ENCODE results near the gene PNPLA6. TPM values are rescaled to one million over a fixed set of nuclear protein-coding genes. Genes with fewer than 3 reads are reported as not detected.

PNPLA6 gene
- total and polyA plus RNA-seq, 2 of the 13 experiments (the other 11 are each of a cell fraction or from before 2014, with no cell fraction given) = 24.9 to 28.2 TPM

GRCh38 chr19:7562646-7563393, 27.3 kb downstream of the PNPLA6 start (continued):
- TF ChIP-seq, protein P1, sequence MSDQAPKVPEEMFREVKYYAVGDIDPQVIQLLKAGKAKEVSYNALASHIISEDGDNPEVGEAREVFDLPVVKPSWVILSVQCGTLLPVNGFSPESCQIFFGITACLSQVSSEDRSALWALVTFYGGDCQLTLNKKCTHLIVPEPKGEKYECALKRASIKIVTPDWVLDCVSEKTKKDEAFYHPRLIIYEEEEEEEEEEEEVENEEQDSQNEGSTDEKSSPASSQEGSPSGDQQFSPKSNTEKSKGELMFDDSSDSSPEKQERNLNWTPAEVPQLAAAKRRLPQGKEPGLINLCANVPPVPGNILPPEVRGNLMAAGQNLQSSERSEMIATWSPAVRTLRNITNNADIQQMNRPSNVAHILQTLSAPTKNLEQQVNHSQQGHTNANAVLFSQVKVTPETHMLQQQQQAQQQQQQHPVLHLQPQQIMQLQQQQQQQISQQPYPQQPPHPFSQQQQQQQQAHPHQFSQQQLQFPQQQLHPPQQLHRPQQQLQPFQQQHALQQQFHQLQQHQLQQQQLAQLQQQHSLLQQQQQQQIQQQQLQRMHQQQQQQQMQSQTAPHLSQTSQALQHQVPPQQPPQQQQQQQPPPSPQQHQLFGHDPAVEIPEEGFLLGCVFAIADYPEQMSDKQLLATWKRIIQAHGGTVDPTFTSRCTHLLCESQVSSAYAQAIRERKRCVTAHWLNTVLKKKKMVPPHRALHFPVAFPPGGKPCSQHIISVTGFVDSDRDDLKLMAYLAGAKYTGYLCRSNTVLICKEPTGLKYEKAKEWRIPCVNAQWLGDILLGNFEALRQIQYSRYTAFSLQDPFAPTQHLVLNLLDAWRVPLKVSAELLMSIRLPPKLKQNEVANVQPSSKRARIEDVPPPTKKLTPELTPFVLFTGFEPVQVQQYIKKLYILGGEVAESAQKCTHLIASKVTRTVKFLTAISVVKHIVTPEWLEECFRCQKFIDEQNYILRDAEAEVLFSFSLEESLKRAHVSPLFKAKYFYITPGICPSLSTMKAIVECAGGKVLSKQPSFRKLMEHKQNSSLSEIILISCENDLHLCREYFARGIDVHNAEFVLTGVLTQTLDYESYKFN (CRISPR knock-in tag; conservative IDR thresholded peaks at IDR 0.05) = no peak; the same call in 1 of the 2 replicates
- TF ChIP-seq ZNF691 (CRISPR knock-in tag; IDR thresholded peaks at IDR 0.05; ENCODE audit: borderline replicate concordance, low read depth) (peak; percentile 75; the same call in 1 of the 2 replicates), ZNF235 (CRISPR knock-in tag; IDR thresholded peaks at IDR 0.05; ENCODE audit: borderline replicate concordance) (peak; percentile 98), ZBTB7A (CRISPR knock-in tag; IDR thresholded peaks at IDR 0.05) (peak; percentile 81; the same call in 1 of the 2 replicates), SRSF4 (IDR thresholded peaks at IDR 0.05; ENCODE audit: low read depth, low read length, poor library complexity, severe bottlenecking) (no peak), MEIS2 (CRISPR knock-in tag; IDR thresholded peaks at IDR 0.05) (peak; percentile 99), ZNF337 (CRISPR knock-in tag; IDR thresholded peaks at IDR 0.05; ENCODE audit: borderline replicate concordance, low read depth) (peak; percentile 84; the same call in 1 of the 2 replicates), DNMT3B (CRISPR knock-in tag; conservative IDR thresholded peaks at IDR 0.05) (peak; percentile 99; the same call in 1 of the 2 replicates), THAP8 (CRISPR knock-in tag; IDR thresholded peaks at IDR 0.05; ENCODE audit: borderline replicate concordance) (peak; percentile 38; the same call in 1 of the 2 replicates), ZSCAN22 (CRISPR knock-in tag; IDR thresholded peaks at IDR 0.05) (peak; percentile 82; the same call in 1 of the 2 replicates), KLF15 (CRISPR knock-in tag; IDR thresholded peaks at IDR 0.05; ENCODE audit: borderline replicate concordance) (peak; percentile 96)
- TF ChIP-seq, protein P2, sequence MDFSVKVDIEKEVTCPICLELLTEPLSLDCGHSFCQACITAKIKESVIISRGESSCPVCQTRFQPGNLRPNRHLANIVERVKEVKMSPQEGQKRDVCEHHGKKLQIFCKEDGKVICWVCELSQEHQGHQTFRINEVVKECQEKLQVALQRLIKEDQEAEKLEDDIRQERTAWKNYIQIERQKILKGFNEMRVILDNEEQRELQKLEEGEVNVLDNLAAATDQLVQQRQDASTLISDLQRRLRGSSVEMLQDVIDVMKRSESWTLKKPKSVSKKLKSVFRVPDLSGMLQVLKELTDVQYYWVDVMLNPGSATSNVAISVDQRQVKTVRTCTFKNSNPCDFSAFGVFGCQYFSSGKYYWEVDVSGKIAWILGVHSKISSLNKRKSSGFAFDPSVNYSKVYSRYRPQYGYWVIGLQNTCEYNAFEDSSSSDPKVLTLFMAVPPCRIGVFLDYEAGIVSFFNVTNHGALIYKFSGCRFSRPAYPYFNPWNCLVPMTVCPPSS (IDR thresholded peaks at IDR 0.05) = no peak
- TF ChIP-seq, protein P3, sequence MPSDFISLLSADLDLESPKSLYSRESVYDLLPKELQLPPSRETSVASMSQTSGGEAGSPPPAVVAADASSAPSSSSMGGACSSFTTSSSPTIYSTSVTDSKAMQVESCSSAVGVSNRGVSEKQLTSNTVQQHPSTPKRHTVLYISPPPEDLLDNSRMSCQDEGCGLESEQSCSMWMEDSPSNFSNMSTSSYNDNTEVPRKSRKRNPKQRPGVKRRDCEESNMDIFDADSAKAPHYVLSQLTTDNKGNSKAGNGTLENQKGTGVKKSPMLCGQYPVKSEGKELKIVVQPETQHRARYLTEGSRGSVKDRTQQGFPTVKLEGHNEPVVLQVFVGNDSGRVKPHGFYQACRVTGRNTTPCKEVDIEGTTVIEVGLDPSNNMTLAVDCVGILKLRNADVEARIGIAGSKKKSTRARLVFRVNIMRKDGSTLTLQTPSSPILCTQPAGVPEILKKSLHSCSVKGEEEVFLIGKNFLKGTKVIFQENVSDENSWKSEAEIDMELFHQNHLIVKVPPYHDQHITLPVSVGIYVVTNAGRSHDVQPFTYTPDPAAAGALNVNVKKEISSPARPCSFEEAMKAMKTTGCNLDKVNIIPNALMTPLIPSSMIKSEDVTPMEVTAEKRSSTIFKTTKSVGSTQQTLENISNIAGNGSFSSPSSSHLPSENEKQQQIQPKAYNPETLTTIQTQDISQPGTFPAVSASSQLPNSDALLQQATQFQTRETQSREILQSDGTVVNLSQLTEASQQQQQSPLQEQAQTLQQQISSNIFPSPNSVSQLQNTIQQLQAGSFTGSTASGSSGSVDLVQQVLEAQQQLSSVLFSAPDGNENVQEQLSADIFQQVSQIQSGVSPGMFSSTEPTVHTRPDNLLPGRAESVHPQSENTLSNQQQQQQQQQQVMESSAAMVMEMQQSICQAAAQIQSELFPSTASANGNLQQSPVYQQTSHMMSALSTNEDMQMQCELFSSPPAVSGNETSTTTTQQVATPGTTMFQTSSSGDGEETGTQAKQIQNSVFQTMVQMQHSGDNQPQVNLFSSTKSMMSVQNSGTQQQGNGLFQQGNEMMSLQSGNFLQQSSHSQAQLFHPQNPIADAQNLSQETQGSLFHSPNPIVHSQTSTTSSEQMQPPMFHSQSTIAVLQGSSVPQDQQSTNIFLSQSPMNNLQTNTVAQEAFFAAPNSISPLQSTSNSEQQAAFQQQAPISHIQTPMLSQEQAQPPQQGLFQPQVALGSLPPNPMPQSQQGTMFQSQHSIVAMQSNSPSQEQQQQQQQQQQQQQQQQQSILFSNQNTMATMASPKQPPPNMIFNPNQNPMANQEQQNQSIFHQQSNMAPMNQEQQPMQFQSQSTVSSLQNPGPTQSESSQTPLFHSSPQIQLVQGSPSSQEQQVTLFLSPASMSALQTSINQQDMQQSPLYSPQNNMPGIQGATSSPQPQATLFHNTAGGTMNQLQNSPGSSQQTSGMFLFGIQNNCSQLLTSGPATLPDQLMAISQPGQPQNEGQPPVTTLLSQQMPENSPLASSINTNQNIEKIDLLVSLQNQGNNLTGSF (CRISPR knock-in tag; IDR thresholded peaks at IDR 0.05) = peak; percentile 99

All from HepG2 (cell line).